OCI-LY3 (cell line): ENCODE data around the gene ARMH2.

Experiments
- H2AFZ ChIP-seq: fragments of 200-600, 300-600 bp; shearing (Covaris generic); 2 replicates; pipeline ENCODE4 v1.6.0; 2014; ENCODE audit warnings: antibody characterized with exemption, low read depth, low read length
- H3K27ac ChIP-seq: fragments of 200-600, 300-600 bp; sonication (generic); 2 replicates; pipeline ENCODE4 v1.5.1; 2014; ENCODE audit warnings: mild to moderate bottlenecking, low read length, moderate library complexity, mixed read lengths
- H3K27me3 ChIP-seq: fragments of 200-600, 300-600 bp; sonication (generic); 2 replicates; pipeline ENCODE4 v1.6.1; 2014; ENCODE audit warnings: low read depth, low read length, mixed read lengths
- H3K36me3 ChIP-seq: fragments of 200-600, 300-600 bp; sonication (generic); replicated peaks from 2 replicates; pipeline ENCODE3; 2014; ENCODE audit warnings: low read depth, low read length, mixed read lengths
- H3K4me1 ChIP-seq: fragments of 300-600, 200-600 bp; sonication (generic); 2 replicates; pipeline ENCODE4 v1.6.1; 2014; ENCODE audit warnings: low read length, mixed read lengths
- H3K4me2 ChIP-seq: fragments of 200-600, 300-600 bp; sonication (generic); 2 replicates; pipeline ENCODE4 v1.6.1; 2014; ENCODE audit warnings: low read length, mixed read lengths
- H3K4me3 ChIP-seq: fragments of 300-600, 200-600 bp; sonication (generic); 2 replicates; pipeline ENCODE4 v1.5.1; 2014; ENCODE audit warnings: antibody characterized with exemption, mild to moderate bottlenecking, low read length, moderate library complexity
- H3K79me2 ChIP-seq: fragments of 300-600, 200-600 bp; shearing (Covaris generic); 2 replicates; pipeline ENCODE4 v1.6.1; 2014; ENCODE audit warnings: mild to moderate bottlenecking, low read length, mixed read lengths
- H3K9ac ChIP-seq: fragments of 300-600, 200-600 bp; shearing (Covaris generic); 2 replicates; pipeline ENCODE4 v1.6.0; 2014; ENCODE audit warnings: mild to moderate bottlenecking, low read length, moderate library complexity
- H3K9me3 ChIP-seq: fragments of 200-600, 300-600 bp; shearing (Covaris generic); 2 replicates; pipeline ENCODE4 v1.6.1; 2014; ENCODE audit warnings: low read length, mixed read lengths; ENCODE audit not compliant: insufficient read depth
- H4K20me1 ChIP-seq: fragments of 200-600, 300-600 bp; sonication (generic); 2 replicates; pipeline ENCODE4 v1.6.1; 2016; ENCODE audit warnings: low read length, mixed read lengths; ENCODE audit not compliant: insufficient read depth
- CTCF ChIP-seq: fragments of 200-600, 300-600 bp; sonication (generic); IDR thresholded peaks from 2 replicates; pipeline ENCODE4 v1.5.1; 2014; ENCODE audit warnings: antibody characterized with exemption, low read length, low read depth
- EZH2phosphoT487 ChIP-seq: fragments of 200-600 bp; shearing (Covaris generic); IDR thresholded peaks from 2 replicates; pipeline ENCODE4 v1.6.1; 2018; ENCODE audit warnings: antibody characterized with exemption, mixed run types, low read depth

ARMH2 gene

GRCh38 chr6:24802271-24803059 lies 3.7 kb upstream of the ARMH2 start:
- Histone ChIP-seq H3K4me3 (no peak overlapping the region), H3K79me2 (no peaks in the 10 kb centered on the region), H3K4me1 (no peaks in the 10 kb centered on the region), H3K27ac (no peak overlapping the region), H3K27me3 (no peaks in the 10 kb centered on the region), H3K4me2 (no peak overlapping the region), H3K9ac (no peak overlapping the region), H3K36me3 (peaks cover 31% of the 10 kb centered on the region), H4K20me1 (0 out of 2 replicates have a peak, but pooled peaks cover 3% of the 10 kb centered on the region), H3K9me3 (no peaks in the 10 kb centered on the region), H2AFZ (no peak overlapping the region)
- TF ChIP-seq CTCF (no peak), EZH2phosphoT487 (no peak)

- 0 out of 2 replicates have a peak, but pooled peaks cover 3% of the 10 kb centered on the region for H4K20me1 ChIP-seq
- no peaks in the 10 kb centered on the region for H3K9me3 ChIP-seq
- no peaks in the 10 kb centered on the region for H3K79me2 ChIP-seq
- H3K9ac ChIP-seq = no peak overlapping the region
- no peak overlapping the region for H3K27ac ChIP-seq
- no peaks in the 10 kb centered on the region for H3K27me3 ChIP-seq
- no peak for TF ChIP-seq CTCF
- no peak for TF ChIP-seq EZH2phosphoT487
- H3K36me3 ChIP-seq = peaks cover 8% of the 10 kb centered on the region
- no peak overlapping the region for H2AFZ ChIP-seq
- H3K4me3 ChIP-seq = no peak overlapping the region
- H3K4me1 ChIP-seq = no peaks in the 10 kb centered on the region
- H3K4me2 ChIP-seq = no peak overlapping the region
These were observed 811 bp upstream of the ARMH2 start for GRCh38 chr6:24799541-24799915.

- H3K4me3 ChIP-seq = no peak overlapping the region
- H3K27ac ChIP-seq = no peak overlapping the region
- no peaks in the 10 kb centered on the region for H3K79me2 ChIP-seq
- H3K36me3 ChIP-seq = no peaks in the 10 kb centered on the region
- H4K20me1 ChIP-seq = 0 out of 2 replicates have a peak, but pooled peaks cover 3% of the 10 kb centered on the region
- H3K4me2 ChIP-seq = no peak overlapping the region
- H2AFZ ChIP-seq = no peak overlapping the region
- H3K9ac ChIP-seq = no peak overlapping the region
- no peaks in the 10 kb centered on the region for H3K4me1 ChIP-seq
- H3K27me3 ChIP-seq = no peaks in the 10 kb centered on the region
- TF ChIP-seq EZH2phosphoT487 = no peak
- no peak for TF ChIP-seq CTCF
- H3K9me3 ChIP-seq = no peaks in the 10 kb centered on the region
These were observed 1.0 kb downstream of the ARMH2 start for GRCh38 chr6:24797596-24798216.

- Histone ChIP-seq H3K27me3 (no peaks in the 10 kb centered on the region), H3K9me3 (no peaks in the 10 kb centered on the region), H3K36me3 (no peaks in the 10 kb centered on the region), H3K4me2 (no peak overlapping the region), H3K27ac (no peak overlapping the region), H2AFZ (no peak overlapping the region), H3K9ac (no peak overlapping the region), H3K4me1 (no peaks in the 10 kb centered on the region), H3K79me2 (no peaks in the 10 kb centered on the region), H4K20me1 (0 out of 2 replicates have a peak, but pooled peaks cover 3% of the 10 kb centered on the region), H3K4me3 (no peak overlapping the region)
- TF ChIP-seq EZH2phosphoT487 (no peak), CTCF (no peak)
These were observed 2.0 kb downstream of the ARMH2 start for GRCh38 chr6:24796616-24797290.
